Endodermal cell (in vitro differentiated cells): ENCODE data around the gene BCL11A. TPM values are rescaled to one million over a fixed set of nuclear protein-coding genes. Genes with fewer than 3 reads are reported as not detected.

Experiments used
- DNase-seq: peaks from one replicate; pipeline ENCODE4 v3.0.0-alpha.2; 2017
- H3K27ac ChIP-seq: 2 replicates; pipeline ENCODE4 v1.5.1; 2013; ENCODE audit warnings: mild to moderate bottlenecking, low read depth, low read length, moderate library complexity
- H3K27me3 ChIP-seq: 2 replicates; pipeline ENCODE4 v1.6.1; 2013; ENCODE audit warnings: mild to moderate bottlenecking, low read length, moderate library complexity; ENCODE audit not compliant: insufficient read depth, control insufficient read depth, poor library complexity, severe bottlenecking
- H3K36me3 ChIP-seq: 2 replicates; pipeline ENCODE4 v1.7.0; 2013; ENCODE audit warnings: mild to moderate bottlenecking, low read length, moderate library complexity; ENCODE audit not compliant: control insufficient read depth, insufficient read depth
- H3K4me1 ChIP-seq: one replicate; pipeline ENCODE4 v1.7.0; 2013; ENCODE audit warnings: low read length; ENCODE audit not compliant: control insufficient read depth, insufficient read depth
- H3K4me3 ChIP-seq: 2 replicates; pipeline ENCODE4 v1.5.1; 2013; ENCODE audit warnings: mild to moderate bottlenecking, low read length, moderate library complexity
- H3K9ac ChIP-seq: 2 replicates; pipeline ENCODE4 v1.6.1; 2013; ENCODE audit warnings: mild to moderate bottlenecking, low read length, moderate library complexity; ENCODE audit not compliant: poor library complexity, severe bottlenecking; ENCODE audit errors: extremely low read depth
- H3K9me3 ChIP-seq: 2 replicates; pipeline ENCODE4 v1.6.1; 2013; ENCODE audit warnings: mild to moderate bottlenecking, low read length, moderate library complexity; ENCODE audit not compliant: control insufficient read depth
- H3K27ac Mint-ChIP-seq: 2 replicates; pipeline ENCODE4 v1.8.0; 2020; ENCODE audit warnings: mixed read lengths
- H3K27me3 Mint-ChIP-seq: 2 replicates; pipeline ENCODE4 v1.8.0; 2021; ENCODE audit warnings: mild to moderate bottlenecking, mixed read lengths; ENCODE audit not compliant: insufficient read depth
- H3K36me3 Mint-ChIP-seq: 2 replicates; pipeline ENCODE4 v1.8.0; 2020; ENCODE audit warnings: low read depth, mixed read lengths
- H3K4me1 Mint-ChIP-seq: 2 replicates; pipeline ENCODE4 v1.8.0; 2020; ENCODE audit warnings: mixed read lengths
- H3K4me3 Mint-ChIP-seq: 2 replicates; pipeline ENCODE4 v1.8.0; 2020; ENCODE audit warnings: mild to moderate bottlenecking, moderate library complexity, mixed read lengths
- H3K9me3 Mint-ChIP-seq: 2 replicates; pipeline ENCODE4 v1.8.0; 2020; ENCODE audit warnings: mild to moderate bottlenecking, mixed read lengths
- CTCF ChIP-seq: fragments of 200-600 bp; sonication (generic); conservative IDR thresholded peaks from 2 replicates; pipeline ENCODE4 v1.5.0; 2021; ENCODE audit warnings: antibody characterized with exemption, mild to moderate bottlenecking
- WGBS, 2 experiments: methylation state at CpG; one replicate each; pipeline versions ENCODE4 v1.1.5 to v1.1.7; 2013; ENCODE audit warnings: missing lambda C conversion rate in 2 of 2, mixed read lengths in 1 of 2; ENCODE audit not compliant: insufficient coverage in 1 of 2, insufficient read length in 1 of 2; 5-methylcytosine and 5-hydroxymethylcytosine counted together
- total RNA-seq, 2 donors: library from RNA; stranded (reverse); fragmentation: NEBNext Ultra II Directional in 1 of 2; extraction: Animal tissue kit (Norgen Biotek cat#: 25700) in 1 of 2; gene quantifications; 2 replicates in 1 of 2; 3 replicates in 1 of 2; pipeline ENCODE4 v1.2.1, GENCODE V29; 2021

Gene BCL11A
- total RNA-seq, 2 donors from 2014 or later, result 14.7 to 16.3 TPM

- H3K27ac ChIP-seq, result no peak overlapping the region
- no peaks in the 10 kb centered on the region for H3K9me3 ChIP-seq
- H3K9me3 Mint-ChIP-seq, result peaks cover 4% of the 10 kb centered on the region
- H3K27me3 Mint-ChIP-seq, result peaks cover 29% of the 10 kb centered on the region
- no peak overlapping the region for H3K4me3 Mint-ChIP-seq
- H3K4me1 ChIP-seq, result peaks cover 18% of the 10 kb centered on the region
- no peak overlapping the region for H3K9ac ChIP-seq
- no peak overlapping the region for H3K27ac Mint-ChIP-seq
- no peak for TF ChIP-seq CTCF
- H3K4me1 Mint-ChIP-seq, result peaks cover 31% of the 10 kb centered on the region
- no peak for DNase-seq
- WGBS, 2 experiments, result 85% methylated on average over 3 of the region's 3 CpGs; no CpG with 5 or more reads in 1 of the 2 experiments
- H3K36me3 Mint-ChIP-seq, result peaks cover 17% of the 10 kb centered on the region
- no peaks in the 10 kb centered on the region for H3K36me3 ChIP-seq
- H3K27me3 ChIP-seq, result no peaks in the 10 kb centered on the region
- H3K4me3 ChIP-seq, result no peak overlapping the region
Observed at GRCh38 chr2:60466161-60466702, 87.2 kb downstream of the BCL11A start.

- Mint-ChIP-seq H3K27me3 (peaks cover 29% of the 10 kb centered on the region), H3K4me1 (peaks cover 26% of the 10 kb centered on the region), H3K4me3 (no peak overlapping the region), H3K9me3 (peaks cover 4% of the 10 kb centered on the region), H3K36me3 (peaks cover 18% of the 10 kb centered on the region), H3K27ac (no peak overlapping the region)
- Histone ChIP-seq H3K9ac (no peak overlapping the region), H3K9me3 (no peaks in the 10 kb centered on the region), H3K4me3 (no peak overlapping the region), H3K27me3 (no peaks in the 10 kb centered on the region), H3K27ac (no peak overlapping the region), H3K36me3 (no peaks in the 10 kb centered on the region), H3K4me1 (peaks cover 18% of the 10 kb centered on the region)
- 95 to 100% methylated on average over 3 to 4 of the region's 4 CpGs for WGBS, 2 experiments
- TF ChIP-seq CTCF, result no peak
- peak; percentile 33 for DNase-seq
Observed at GRCh38 chr2:60465736-60466135, 87.7 kb downstream of the BCL11A start.

- no peak overlapping the region for H3K27ac ChIP-seq
- no peaks in the 10 kb centered on the region for H3K36me3 ChIP-seq
- H3K9me3 ChIP-seq, result no peaks in the 10 kb centered on the region
- H3K4me3 ChIP-seq, result no peak overlapping the region
- no peak for DNase-seq
- peaks cover 11% of the 10 kb centered on the region for H3K4me1 ChIP-seq
- H3K9ac ChIP-seq, result no peak overlapping the region
- Mint-ChIP-seq H3K27ac (no peak overlapping the region), H3K4me3 (no peak overlapping the region), H3K4me1 (peaks cover 17% of the 10 kb centered on the region), H3K36me3 (peaks cover 28% of the 10 kb centered on the region), H3K27me3 (peaks cover 27% of the 10 kb centered on the region), H3K9me3 (peaks cover 4% of the 10 kb centered on the region)
- 92 to 100% methylated on average over 2 to 6 of the region's 6 CpGs for WGBS, 2 experiments
- no peaks in the 10 kb centered on the region for H3K27me3 ChIP-seq
- TF ChIP-seq CTCF, result no peak
Observed at GRCh38 chr2:60463249-60463648, 90.2 kb downstream of the BCL11A start.
